SK-MEL-5 (cell line): ENCODE results near the gene CHRNA5. TPM values are rescaled to one million over a fixed set of nuclear protein-coding genes. Genes with fewer than 3 reads are reported as not detected.
A peak's percentile ranks its signal among the peaks of the same experiment; 100 is the strongest.

Source experiments
- DNase-seq: peaks from one replicate; pipeline ENCODE4 v3.0.0-alpha.2; 2016; ENCODE audit warnings: low read depth, low spot score
- in situ Hi-C: cut with HindIII; loops from 2 replicates; pipeline ENCODE4 v1.10.0; 2016; ENCODE audit warnings: low sequenced_read_pairs, high pct_unique_total_duplicates, low pct_unique_long_range_greater_than_20kb
- total RNA-seq: library from RNA; depleted of rRNA; stranded (reverse); fragments of >200 nt; shearing (Covaris generic); gene quantifications from 2 replicates; pipeline ENCODE4 v1.2.3, GENCODE V29; 2014

CHRNA5 gene
- total RNA-seq, 1 experiment from 2014 or later = 12.6 TPM

DNA sequence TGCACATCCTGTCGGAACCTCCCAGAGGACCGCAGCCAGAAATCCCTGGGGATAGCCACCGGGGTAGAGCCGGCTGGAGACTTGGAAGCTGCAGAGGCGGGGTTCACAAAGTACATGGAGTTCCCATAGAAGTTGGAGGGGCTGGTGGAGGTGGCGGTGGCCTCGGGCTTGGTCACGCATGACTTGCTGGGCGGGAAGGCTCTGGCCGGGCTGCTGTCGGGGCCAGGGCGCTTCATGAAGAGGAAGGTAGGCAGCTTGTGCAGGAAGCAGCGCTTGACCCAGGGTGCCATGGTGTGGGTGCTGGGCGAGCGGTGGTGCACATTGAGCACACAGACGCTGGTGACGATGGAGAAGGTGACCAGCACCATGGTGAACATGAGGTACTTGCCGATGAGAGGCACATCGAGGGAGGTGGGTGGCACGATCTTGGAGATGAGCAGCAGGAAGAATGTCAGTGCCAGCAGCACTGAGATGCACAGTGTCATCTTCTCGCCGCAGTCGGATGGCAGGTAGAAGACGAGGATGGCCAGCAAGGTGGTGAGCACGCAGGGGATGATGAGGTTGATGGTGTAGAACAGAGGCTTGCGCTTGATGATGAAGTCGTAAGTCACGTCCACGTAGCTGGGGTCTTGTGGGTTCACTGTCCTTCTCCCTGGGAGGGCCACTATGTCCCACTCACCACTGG is 63.9 kb downstream of the CHRNA5 start:
- in situ Hi-C loops = no loop called here
- no peak for DNase-seq

DNA sequence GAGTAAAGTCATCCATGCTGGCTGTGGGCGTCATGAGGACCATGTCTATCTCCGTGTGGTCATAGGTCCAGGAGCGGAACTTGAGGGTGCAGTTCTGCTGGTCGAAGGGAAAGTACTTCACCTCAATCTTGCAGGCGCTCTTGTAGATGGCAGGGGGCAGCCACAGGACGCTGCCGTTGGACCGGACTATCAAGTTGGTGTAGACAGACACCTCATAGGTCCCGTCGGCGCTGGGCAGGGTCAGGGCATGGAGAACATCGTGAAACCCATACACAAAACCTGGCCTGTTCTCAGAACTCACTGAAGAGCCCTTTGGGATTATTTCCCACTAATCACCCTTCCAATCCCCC is 64.4 kb downstream of the CHRNA5 start:
- in situ Hi-C loops = no loop called here
- no peak for DNase-seq

DNA sequence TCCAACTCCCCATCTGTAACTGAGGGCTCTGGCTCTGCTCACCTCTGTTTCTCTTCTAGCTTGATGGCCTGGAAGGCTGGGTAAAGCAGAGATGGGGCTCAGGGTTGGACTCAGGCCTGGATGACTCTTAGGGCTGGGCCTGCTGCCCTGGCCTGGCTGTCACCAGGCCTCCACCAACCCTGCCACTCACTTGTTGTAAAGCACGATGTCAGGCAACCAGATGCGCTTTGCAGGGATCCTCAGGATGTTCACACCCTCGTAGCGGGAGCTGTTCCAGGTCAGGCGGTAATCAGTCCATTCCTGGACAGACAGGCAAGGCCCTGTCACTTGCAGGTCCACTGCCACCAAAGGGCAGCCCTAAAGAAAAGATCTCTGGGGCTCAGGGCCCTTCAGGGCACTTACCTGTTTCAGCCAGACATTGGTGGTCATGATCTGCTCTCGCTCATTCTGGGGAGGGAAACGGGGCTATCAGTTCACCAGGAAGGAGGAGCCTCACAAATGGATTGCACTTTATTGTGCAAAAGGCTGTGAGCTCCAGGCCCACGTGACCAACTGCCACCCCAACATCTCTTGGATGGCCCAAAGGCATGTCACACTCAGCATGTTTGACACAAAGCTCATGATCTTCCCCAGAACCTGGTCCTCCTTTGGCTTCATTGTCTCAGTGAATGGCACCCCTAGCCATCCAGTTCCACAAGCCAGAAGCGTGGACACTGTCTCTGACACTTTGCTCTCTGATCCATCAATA is 65.7 kb downstream of the CHRNA5 start:
- no peak for DNase-seq
- in situ Hi-C loops = no loop called here

DNA sequence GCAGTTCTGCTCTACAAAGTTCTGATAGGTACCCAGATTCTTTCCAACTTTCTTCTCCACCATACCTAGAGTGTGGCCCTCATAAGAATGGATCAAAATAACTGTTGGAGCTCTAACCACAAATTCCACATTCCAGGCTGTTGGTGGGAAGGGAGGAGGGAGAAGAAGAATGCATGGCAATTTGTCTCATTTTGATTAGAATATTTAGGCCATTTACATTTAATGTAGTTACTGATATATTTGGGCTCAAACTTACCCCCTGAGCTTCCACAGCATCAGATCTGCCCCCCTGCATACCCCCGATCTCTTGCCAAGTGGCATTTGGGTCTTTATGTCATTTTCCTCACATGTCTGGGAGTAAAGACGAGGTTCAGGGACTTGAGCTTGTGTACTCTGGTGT is 68.0 kb downstream of the CHRNA5 start:
- no peak for DNase-seq
- in situ Hi-C loops = no loop called here

DNA sequence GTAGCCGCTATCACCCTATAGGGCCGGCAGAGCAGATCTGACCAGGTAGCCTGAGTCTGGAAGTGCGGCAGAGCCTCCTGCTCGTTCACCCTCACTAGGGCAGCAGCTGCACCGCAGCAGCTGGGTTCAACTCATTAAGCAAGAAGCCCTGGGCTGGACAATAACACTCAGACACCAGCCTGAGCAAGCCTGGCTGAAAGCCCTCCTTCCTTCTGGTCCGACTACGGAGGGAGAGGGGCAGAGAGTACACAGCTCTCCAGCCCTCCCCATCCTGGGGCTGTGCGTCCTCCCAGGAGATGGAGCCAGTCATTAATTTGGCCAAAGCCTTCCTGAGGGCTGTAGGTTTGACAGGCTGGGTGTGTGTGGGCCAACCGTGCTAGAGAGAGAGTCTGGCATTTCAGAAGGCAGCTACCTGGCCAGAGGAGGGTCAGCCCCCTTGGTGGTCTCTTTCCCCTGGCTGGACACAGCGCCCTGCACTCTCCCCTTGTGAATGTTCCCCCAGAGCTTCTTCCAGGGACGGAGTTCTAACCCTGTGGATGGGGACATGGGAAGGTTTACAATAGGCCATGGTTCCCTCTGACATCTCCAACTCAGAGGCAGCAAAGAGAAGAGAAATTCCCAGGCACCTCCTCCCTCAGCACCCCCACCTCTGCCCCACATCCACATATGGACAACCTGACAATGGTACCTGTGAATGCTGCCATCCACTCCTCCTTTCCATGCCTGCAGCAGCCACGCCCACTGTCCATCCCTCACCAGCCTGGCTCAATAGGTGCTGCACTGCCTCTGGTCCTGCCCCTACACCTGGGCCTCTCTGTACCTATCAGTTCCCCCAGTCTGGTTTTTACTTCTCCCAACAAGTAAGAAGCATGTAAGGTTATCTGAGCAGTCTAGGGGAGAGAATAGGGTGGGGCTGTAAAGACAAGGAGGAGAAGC is 69.2 kb downstream of the CHRNA5 start:
- in situ Hi-C loops = no loop called here
- no peak for DNase-seq

DNA sequence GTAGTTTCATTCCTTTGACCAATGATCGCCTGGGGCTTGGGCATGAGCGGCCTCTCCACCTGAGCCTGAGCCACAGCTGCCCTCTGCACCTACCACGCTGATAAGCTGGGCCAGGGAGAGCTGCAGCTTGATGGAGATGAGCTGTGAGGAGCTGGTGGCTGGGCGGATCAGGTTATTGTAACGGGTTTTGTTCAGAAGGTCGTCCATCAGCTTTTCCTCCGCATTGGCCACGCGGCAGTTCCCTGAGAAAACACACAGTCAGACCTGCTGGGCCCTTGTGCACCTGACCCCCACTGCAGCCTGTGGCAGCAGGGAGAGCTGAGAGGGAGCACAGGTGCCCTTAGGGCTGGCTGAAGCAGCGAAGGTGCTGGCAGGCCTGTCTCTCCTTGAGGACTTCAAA is 70.0 kb downstream of the CHRNA5 start:
- in situ Hi-C loops = no loop called here
- DNase-seq = no peak

DNA sequence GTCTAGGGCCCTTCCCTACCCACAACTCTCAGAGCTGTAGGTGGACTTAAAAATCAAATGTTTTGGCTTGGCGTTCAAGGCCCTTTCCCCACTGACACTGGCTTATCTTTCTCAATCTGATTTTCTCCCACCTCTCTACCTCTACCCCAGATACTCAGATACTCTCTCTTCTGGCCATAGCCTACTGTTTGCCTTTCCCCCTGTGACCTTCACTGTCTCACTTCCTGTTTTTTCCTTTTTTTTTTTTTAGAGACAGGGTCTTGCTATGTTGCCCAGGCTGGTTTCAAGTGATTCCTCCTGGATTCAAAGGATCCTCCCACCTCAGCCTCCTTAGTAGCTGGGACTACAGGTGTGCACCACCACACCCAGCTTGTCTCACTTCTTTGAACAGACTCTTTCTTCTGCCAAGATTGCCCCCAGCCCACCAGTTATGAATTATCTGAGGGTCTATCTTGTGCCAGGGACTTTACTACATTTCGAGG is 71.1 kb downstream of the CHRNA5 start:
- DNase-seq = no peak
- in situ Hi-C loops = no loop called here

DNA sequence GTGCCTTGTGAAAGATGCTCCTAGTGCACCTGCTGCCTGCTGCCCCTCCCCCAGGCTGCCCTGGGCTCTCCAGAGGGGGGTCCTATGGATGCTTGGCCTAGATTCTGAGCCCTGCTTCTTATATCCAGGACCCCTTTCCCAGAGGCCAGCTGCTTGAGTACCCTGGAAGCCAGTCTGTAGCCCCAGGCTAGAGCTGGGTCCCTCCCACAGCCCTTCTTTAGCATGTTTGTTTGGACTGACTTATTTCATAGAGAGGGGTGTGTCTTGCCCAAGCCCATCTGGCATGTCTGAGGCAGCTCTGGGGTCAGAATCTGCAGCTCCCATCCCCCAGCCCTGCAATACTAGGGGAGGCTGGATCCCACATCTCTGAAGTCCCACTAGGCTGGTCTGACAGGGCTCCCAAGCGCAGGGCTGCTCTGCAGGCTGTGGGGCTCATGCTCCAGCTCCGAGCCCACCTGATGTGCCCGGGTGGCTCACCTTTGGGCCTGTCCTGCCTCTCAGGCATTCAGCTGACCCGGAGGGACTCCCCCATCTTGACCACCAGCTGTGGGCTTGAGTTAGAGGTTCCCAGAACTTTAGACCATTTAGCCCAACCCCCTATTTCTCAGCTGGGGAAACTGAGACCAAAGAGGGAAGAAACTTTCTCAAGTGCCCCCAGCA is 72.6 kb downstream of the CHRNA5 start:
- in situ Hi-C loops = no loop called here

DNA sequence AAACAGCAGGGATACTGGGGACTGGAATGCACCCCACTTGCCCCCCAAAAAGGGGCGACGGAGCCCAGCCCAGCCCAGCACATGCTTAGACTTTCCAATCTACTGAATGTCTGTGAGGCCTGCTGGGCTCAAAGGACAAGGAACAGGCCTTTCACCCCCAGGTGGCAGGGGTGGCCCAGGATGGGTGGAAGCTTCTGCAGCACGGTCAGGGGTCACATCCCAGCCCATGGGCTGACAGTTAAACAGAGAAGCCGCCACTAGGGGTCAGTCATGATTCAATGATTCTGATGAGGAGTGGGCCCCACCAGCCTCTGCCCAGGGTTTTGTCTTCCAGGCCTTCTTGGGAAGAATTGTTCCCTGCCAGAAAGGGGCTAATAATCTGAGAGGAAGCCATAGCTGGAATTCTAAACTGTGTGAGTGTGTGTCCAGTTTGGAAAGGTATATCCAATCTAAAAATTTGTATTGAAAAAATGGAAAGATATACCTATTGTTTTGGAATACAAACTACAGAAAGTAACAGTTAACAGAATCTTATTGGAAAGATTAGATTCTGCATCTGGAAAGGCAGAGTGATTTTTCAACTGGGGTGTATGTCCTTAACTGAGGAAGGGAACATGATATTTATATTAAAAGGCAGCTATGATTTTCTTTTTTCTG is 73.5 kb downstream of the CHRNA5 start:
- DNase-seq = peak; percentile 82
- in situ Hi-C loops = no loop called here

More for the DNA sequence above, 72.6 kb downstream of the CHRNA5 start:
- DNase-seq = no peak

DNA sequence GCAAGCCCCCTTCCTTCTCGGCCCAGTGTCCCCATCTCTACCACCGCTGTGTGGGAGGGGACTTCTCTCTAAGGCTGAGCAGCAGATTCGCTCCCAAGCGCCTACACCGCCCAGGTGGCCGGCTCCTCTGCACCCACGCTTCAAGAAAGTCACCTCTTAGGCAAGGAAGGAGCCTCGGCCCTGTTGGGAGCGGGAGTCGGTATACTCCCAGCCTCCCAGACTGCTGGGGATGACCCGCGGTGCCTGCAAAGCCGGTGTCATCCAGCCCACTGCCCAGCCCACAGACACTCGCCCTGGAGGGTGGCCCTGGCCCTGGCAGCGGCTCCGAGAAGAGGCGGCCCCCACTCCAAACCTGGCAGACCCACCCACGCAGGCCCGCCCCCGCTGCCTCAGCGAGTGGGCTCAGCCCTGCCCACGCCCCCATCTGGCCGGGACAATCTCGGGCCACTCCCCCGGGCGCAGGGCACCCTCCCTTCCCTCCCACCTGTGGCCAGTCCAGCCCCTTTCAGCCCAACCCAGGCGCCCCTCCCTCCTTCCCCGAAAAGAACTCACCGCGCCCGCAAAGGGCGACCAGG is 75.3 kb downstream of the CHRNA5 start:
- no peak for DNase-seq
- in situ Hi-C loops = no loop called here

DNA sequence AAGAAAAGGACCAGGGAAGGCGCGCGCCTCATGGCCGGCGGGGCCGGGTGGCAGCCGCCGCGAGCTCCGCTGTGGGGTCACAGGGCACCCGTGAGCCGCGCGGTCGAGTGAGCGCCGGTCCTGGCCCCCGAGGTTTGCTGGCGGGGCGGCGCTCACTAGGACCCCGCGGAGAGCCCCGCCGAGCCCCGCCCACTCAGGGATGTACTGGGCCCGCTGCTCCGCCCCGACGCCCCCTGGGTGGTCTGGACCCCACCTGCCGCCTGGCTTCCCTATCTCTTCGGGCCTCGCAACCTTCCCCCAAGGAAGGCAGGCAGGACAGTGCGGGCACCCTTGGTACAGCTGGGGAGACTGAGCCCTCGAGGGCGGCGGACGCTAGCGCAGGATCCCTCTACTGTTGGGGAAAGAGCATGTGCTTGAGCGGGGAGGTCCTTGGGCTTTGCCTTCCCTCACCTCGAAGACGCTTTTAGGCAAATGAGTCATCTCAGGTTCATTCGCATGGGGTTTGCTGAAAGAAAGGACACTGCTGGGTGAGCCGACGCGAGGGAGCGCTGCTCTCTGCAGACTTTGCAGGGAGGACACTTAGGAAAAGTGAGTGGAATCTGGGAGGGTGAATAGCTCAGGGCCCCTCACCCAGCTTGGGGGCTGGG is 75.9 kb downstream of the CHRNA5 start, which contains the start of gene CHRNB4:
Gene CHRNB4, minus strand, starts transcription at position 109 of the 647 bp plus-strand sequence. Its CDS starts 77 bp downstream, at position 32.
- no peak for DNase-seq
- in situ Hi-C loops = no loop called here

DNA sequence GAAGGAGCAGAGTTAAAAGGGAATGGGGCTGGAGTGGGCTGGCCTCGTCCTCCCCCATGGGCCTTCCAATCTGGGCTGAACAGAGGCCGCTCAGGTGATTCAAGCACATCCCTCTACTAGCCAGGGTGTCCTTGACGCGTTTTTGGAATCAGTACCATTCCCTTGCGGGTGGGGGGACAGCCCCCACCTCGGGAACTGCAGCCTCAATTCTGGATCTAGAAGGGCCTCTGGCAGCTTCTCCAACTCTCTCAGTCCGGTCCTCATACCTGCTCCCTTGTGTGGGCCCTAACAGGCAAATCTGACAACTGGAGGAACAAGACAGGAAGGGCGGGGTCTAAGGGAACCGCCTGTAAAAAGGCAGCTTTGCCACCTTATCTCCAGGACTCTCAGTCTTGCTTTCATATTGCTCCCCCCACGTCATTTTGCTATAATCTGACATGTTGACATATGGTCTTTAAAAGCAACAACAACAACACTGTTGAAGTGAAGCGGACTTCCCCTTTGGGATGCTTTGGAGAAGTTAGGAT is 76.5 kb downstream of the CHRNA5 start:
- DNase-seq = no peak
- in situ Hi-C loops = no loop called here

DNA sequence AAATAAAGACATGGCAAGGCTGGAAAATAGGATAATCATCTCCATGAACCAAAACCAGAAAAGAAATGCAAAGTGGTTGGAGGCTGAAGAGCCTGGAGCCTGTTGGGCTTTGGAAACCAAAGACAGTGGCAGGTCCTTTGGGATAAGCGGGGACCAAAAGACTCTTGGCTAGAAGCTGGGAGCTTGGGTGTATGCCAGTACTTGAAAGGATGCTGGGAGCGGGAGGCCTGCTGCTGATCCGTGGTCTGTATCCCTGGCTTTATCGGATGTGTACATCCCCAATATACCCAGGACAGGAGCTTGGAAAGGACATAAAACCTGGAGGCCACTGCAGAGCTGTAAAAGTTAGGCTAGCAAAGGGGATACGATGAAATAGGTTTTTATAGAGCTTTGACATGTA is 77.0 kb downstream of the CHRNA5 start:
- in situ Hi-C loops = no loop called here

More for the DNA sequence above, 77.0 kb downstream of the CHRNA5 start:
- no peak for DNase-seq
